Endodermal cell (in vitro differentiated cells): ENCODE measurements around the gene ACADVL. TPM values are rescaled to one million over a fixed set of nuclear protein-coding genes. Genes with fewer than 3 reads are reported as not detected.

Experiments
- DNase-seq: peaks from one replicate; pipeline ENCODE4 v3.0.0-alpha.2; 2017
- H3K27ac ChIP-seq: 2 replicates; pipeline ENCODE4 v1.5.1; 2013; ENCODE audit warnings: mild to moderate bottlenecking, low read depth, low read length, moderate library complexity
- H3K27me3 ChIP-seq: 2 replicates; pipeline ENCODE4 v1.6.1; 2013; ENCODE audit warnings: mild to moderate bottlenecking, low read length, moderate library complexity; ENCODE audit not compliant: insufficient read depth, control insufficient read depth, poor library complexity, severe bottlenecking
- H3K36me3 ChIP-seq: 2 replicates; pipeline ENCODE4 v1.7.0; 2013; ENCODE audit warnings: mild to moderate bottlenecking, low read length, moderate library complexity; ENCODE audit not compliant: control insufficient read depth, insufficient read depth
- H3K4me1 ChIP-seq: one replicate; pipeline ENCODE4 v1.7.0; 2013; ENCODE audit warnings: low read length; ENCODE audit not compliant: control insufficient read depth, insufficient read depth
- H3K4me3 ChIP-seq: 2 replicates; pipeline ENCODE4 v1.5.1; 2013; ENCODE audit warnings: mild to moderate bottlenecking, low read length, moderate library complexity
- H3K9ac ChIP-seq: 2 replicates; pipeline ENCODE4 v1.6.1; 2013; ENCODE audit warnings: mild to moderate bottlenecking, low read length, moderate library complexity; ENCODE audit not compliant: poor library complexity, severe bottlenecking; ENCODE audit errors: extremely low read depth
- H3K9me3 ChIP-seq: 2 replicates; pipeline ENCODE4 v1.6.1; 2013; ENCODE audit warnings: mild to moderate bottlenecking, low read length, moderate library complexity; ENCODE audit not compliant: control insufficient read depth
- H3K27ac Mint-ChIP-seq: 2 replicates; pipeline ENCODE4 v1.8.0; 2020; ENCODE audit warnings: mixed read lengths
- H3K27me3 Mint-ChIP-seq: 2 replicates; pipeline ENCODE4 v1.8.0; 2021; ENCODE audit warnings: mild to moderate bottlenecking, mixed read lengths; ENCODE audit not compliant: insufficient read depth
- H3K36me3 Mint-ChIP-seq: 2 replicates; pipeline ENCODE4 v1.8.0; 2020; ENCODE audit warnings: low read depth, mixed read lengths
- H3K4me1 Mint-ChIP-seq: 2 replicates; pipeline ENCODE4 v1.8.0; 2020; ENCODE audit warnings: mixed read lengths
- H3K4me3 Mint-ChIP-seq: 2 replicates; pipeline ENCODE4 v1.8.0; 2020; ENCODE audit warnings: mild to moderate bottlenecking, moderate library complexity, mixed read lengths
- H3K9me3 Mint-ChIP-seq: 2 replicates; pipeline ENCODE4 v1.8.0; 2020; ENCODE audit warnings: mild to moderate bottlenecking, mixed read lengths
- CTCF ChIP-seq: fragments of 200-600 bp; sonication (generic); conservative IDR thresholded peaks from 2 replicates; pipeline ENCODE4 v1.5.0; 2021; ENCODE audit warnings: antibody characterized with exemption, mild to moderate bottlenecking
- WGBS, 2 experiments: methylation state at CpG; one replicate each; pipeline versions ENCODE4 v1.1.5 to v1.1.7; 2013; ENCODE audit warnings: missing lambda C conversion rate in 2 of 2, mixed read lengths in 1 of 2; ENCODE audit not compliant: insufficient coverage in 1 of 2, insufficient read length in 1 of 2; 5-methylcytosine and 5-hydroxymethylcytosine counted together
- total RNA-seq, 2 donors: library from RNA; stranded (reverse); fragmentation: NEBNext Ultra II Directional in 1 of 2; extraction: Animal tissue kit (Norgen Biotek cat#: 25700) in 1 of 2; gene quantifications; 2 replicates in 1 of 2; 3 replicates in 1 of 2; pipeline ENCODE4 v1.2.1, GENCODE V29; 2021

Gene ACADVL
- total RNA-seq, 2 donors from 2014 or later, result 337 to 459 TPM

GRCh38 chr17:7241090-7241733 is 21.5 kb downstream of the ACADVL start:
- Mint-ChIP-seq H3K9me3 (no peaks in the 10 kb centered on the region), H3K27me3 (no peaks in the 10 kb centered on the region), H3K27ac (peak overlapping the region; percentile 98), H3K4me3 (peak overlapping the region; percentile 100), H3K4me1 (peaks cover 27% of the 10 kb centered on the region), H3K36me3 (peaks cover 38% of the 10 kb centered on the region)
- no peak for DNase-seq
- TF ChIP-seq CTCF, result no peak
- WGBS, 2 experiments, result 54 to 70% methylated on average over 6 to 9 of the region's 9 CpGs
- H3K4me1 ChIP-seq, result peaks cover 1% of the 10 kb centered on the region
- H3K27ac ChIP-seq, result peak overlapping the region; percentile 36
- H3K4me3 ChIP-seq, result peak overlapping the region; percentile 89
- no peaks in the 10 kb centered on the region for H3K9me3 ChIP-seq
- peaks cover 37% of the 10 kb centered on the region for H3K36me3 ChIP-seq
- no peaks in the 10 kb centered on the region for H3K27me3 ChIP-seq
- H3K9ac ChIP-seq, result peak overlapping the region; percentile 85

- peak within 1 kb of the TSS; percentile 89 for H3K4me3 ChIP-seq
- Mint-ChIP-seq H3K27me3 (no peaks in the 10 kb centered on the region), H3K4me1 (peaks cover 23% of the 10 kb centered on the region), H3K9me3 (no peaks in the 10 kb centered on the region), H3K27ac (peak within 1 kb of the TSS; percentile 98), H3K4me3 (peak within 1 kb of the TSS; percentile 100), H3K36me3 (peaks cover 38% of the 10 kb centered on the region)
- no peaks in the 10 kb centered on the region for H3K27me3 ChIP-seq
- WGBS, 2 experiments, result 0% methylated on average over 26 to 62 of the region's 62 CpGs
- H3K36me3 ChIP-seq, result peaks cover 37% of the 10 kb centered on the region
- no peak for TF ChIP-seq CTCF
- peak within 1 kb of the TSS; percentile 85 for H3K9ac ChIP-seq
- H3K9me3 ChIP-seq, result no peaks in the 10 kb centered on the region
- H3K4me1 ChIP-seq, result no peaks in the 10 kb centered on the region
- peak within 1 kb of the TSS; percentile 81 for H3K27ac ChIP-seq
- DNase-seq, result peak; percentile 98
Measured at GRCh38 chr17:7241783-7242716, 22.3 kb downstream of the ACADVL start, which contains the start of gene GABARAP. Gene GABARAP (minus strand): TSS chr17:7242449. CDS start chr17:7242330, 119 bp downstream.

GRCh38 chr17:7242717-7243452 is 23.1 kb downstream of the ACADVL start:
- TF ChIP-seq CTCF, result no peak
- Histone ChIP-seq H3K36me3 (peaks cover 34% of the 10 kb centered on the region), H3K9me3 (no peaks in the 10 kb centered on the region), H3K27me3 (no peaks in the 10 kb centered on the region), H3K27ac (peak overlapping the region; percentile 71), H3K4me1 (no peaks in the 10 kb centered on the region), H3K4me3 (peak overlapping the region; percentile 89), H3K9ac (peak overlapping the region; percentile 85)
- 4 to 5% methylated on average over 47 to 49 of the region's 49 CpGs for WGBS, 2 experiments
- H3K4me1 Mint-ChIP-seq, result peaks cover 20% of the 10 kb centered on the region
- DNase-seq, result peak; percentile 100
- peaks cover 34% of the 10 kb centered on the region for H3K36me3 Mint-ChIP-seq
- H3K4me3 Mint-ChIP-seq, result peak overlapping the region; percentile 100
- no peaks in the 10 kb centered on the region for H3K9me3 Mint-ChIP-seq
- no peaks in the 10 kb centered on the region for H3K27me3 Mint-ChIP-seq
- H3K27ac Mint-ChIP-seq, result peak overlapping the region; percentile 98
